K562 (cell line): ENCODE data around the gene TLDC2. TPM values are rescaled to one million over a fixed set of nuclear protein-coding genes. Genes with fewer than 3 reads are reported as not detected.

Experiments used
- CCNT2 ChIP-seq: IDR thresholded peaks from 2 replicates; pipeline ENCODE4 v1.6.1; 2011; ENCODE audit warnings: borderline replicate concordance, low read depth, mild to moderate bottlenecking, moderate library complexity, mixed read lengths, low read length; ENCODE audit not compliant: insufficient read length; ENCODE audit errors: extremely low read depth
- ETV1 ChIP-seq: fragments of 450-650 bp; conservative IDR thresholded peaks from 2 replicates; pipeline ENCODE4 v1.6.1; 2016; ENCODE audit warnings: missing genetic modification characterization, control low read depth, low read depth, missing compliant biosample characterization
- HMG20A ChIP-seq: fragments of 450-650 bp; formaldehyde crosslinking; conservative IDR thresholded peaks from 2 replicates; pipeline ENCODE4 v1.4.0; 2020; ENCODE audit warnings: mild to moderate bottlenecking, mixed read lengths
- NR2C2 ChIP-seq, 2 experiments: fragments of 200-800 bp in 1 of 2; sonication (Bioruptor generic) in 1 of 2; sonication (generic) in 1 of 2; formaldehyde crosslinking in 1 of 2; IDR thresholded peaks; 2 replicates each; pipeline versions ENCODE4 v1.6.1 to v1.8.0; 2016 to 2022; ENCODE audit warnings: mild to moderate bottlenecking in 1 of 2, missing compliant biosample characterization in 1 of 2, missing genetic modification characterization in 1 of 2, missing genetic modification reagents in 1 of 2
- SRSF9 ChIP-seq: fragments of 200-400 bp; formaldehyde crosslinking; IDR thresholded peaks from 2 replicates; pipeline ENCODE4 v1.6.1; 2017; ENCODE audit warnings: low read depth, low read length, borderline replicate concordance
- polyA plus RNA-seq, 8 experiments: library from polyadenylated mRNA; depleted of rRNA in 4 of 8; stranded (reverse) in 5 of 8; unstranded in 3 of 8; fragments of >200 nt; fragmentation: Nextera tagmentation in 2 of 8; fragmentation: Illumina TruSeq in 1 of 8; extraction: Ambion mirVana in 2 of 8; extraction: Trizol in 1 of 8; gene quantifications; 2 replicates each; pipeline versions ENCODE4 v1.2.1 to v1.2.3, GENCODE V29; 2011 to 2014; ENCODE audit warnings: inconsistent platforms in 1 of 8, missing spikeins in 1 of 8
- total RNA-seq, 7 experiments: library from RNA; depleted of rRNA in 6 of 7; stranded (reverse); fragments of >200 nt in 6 of 7; fragmentation: Illumina TruSeq in 2 of 7; extraction: Trizol in 2 of 7; gene quantifications; 2 replicates each; pipeline versions ENCODE4 v1.2.1 to v1.2.3, GENCODE V29; 2011 to 2021; ENCODE audit warnings: low replicate concordance in 1 of 7
- TF ChIP-seq, protein P1 (sequence below): fragments of 450-650 bp; IDR thresholded peaks from 2 replicates; pipeline ENCODE4 v1.7.0; 2016; ENCODE audit warnings: borderline replicate concordance
- TF ChIP-seq, protein P2 (sequence below), 2 experiments: fragments of 450-650 bp in 1 of 2; sonication (generic) in 1 of 2; formaldehyde crosslinking; conservative IDR thresholded peaks; 2 replicates each; pipeline versions ENCODE4 v1.4.0 to v1.8.1; 2020 to 2022; ENCODE audit warnings: mild to moderate bottlenecking in 1 of 2, missing genetic modification reagents in 1 of 2
- TF ChIP-seq, protein P3 (sequence below), 2 experiments: fragments of 150-350 bp in 1 of 2; IDR thresholded peaks; 2 replicates each; pipeline ENCODE4 v1.6.1; 2012 to 2016; ENCODE audit warnings: low read depth in 2 of 2, low read length in 2 of 2, mild to moderate bottlenecking in 1 of 2, moderate library complexity in 1 of 2
- TF ChIP-seq, protein P4 (sequence below): sonication (generic); formaldehyde crosslinking; IDR thresholded peaks from 2 replicates; pipeline ENCODE4 v1.8.0; 2022; ENCODE audit warnings: mild to moderate bottlenecking, missing genetic modification reagents

Gene TLDC2
- total and polyA plus RNA-seq, 9 of the 15 experiments (the other 6 are each of a cell fraction or from before 2014, with no cell fraction given): not detected

DNA sequence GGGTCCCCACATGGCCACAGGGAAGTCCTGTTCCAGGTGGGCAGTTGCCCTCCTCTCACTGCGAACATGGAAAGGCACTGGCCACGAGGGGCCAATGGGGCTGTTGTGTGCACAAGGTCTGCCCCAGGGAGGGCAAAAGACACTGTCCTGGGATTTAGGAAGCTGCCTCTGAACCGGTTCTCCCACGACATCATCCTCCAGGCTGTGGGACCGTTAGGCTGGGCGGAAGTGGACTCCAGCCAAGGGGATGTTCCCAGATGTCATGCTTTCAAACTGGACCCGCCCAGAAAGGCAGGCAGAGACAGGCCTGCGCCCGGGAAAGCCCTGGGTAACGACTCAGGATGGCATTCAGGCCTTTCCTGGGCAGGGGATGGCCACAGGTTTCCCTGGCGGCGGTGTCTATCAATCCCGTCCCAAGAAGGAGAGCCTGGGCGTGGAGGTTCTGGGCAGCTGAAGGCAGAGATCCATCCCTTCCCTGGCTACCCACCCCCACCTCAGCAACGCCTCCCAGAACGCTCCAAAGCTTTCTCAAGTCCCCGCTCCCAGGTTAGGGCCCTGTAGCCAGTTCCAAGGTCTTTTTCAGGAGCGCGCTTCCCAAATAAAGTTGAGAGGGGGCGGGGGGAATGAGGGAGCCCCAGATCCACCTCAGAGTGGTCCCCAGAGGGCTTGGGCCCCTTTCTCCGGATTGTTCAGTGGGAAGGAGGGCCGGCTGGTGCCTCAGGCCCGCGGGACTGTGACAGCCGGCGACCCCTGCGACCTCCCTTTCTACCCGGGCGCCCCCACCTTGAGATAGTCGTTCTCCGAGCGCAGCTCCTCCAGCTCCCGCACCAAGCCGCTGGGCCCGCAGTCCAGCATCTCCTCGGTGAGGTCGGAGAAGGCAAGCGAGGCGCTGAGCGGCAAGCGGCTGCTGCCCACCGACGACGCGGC, 13.8 kb upstream of the TLDC2 start (continued):
- TF ChIP-seq, protein P1, sequence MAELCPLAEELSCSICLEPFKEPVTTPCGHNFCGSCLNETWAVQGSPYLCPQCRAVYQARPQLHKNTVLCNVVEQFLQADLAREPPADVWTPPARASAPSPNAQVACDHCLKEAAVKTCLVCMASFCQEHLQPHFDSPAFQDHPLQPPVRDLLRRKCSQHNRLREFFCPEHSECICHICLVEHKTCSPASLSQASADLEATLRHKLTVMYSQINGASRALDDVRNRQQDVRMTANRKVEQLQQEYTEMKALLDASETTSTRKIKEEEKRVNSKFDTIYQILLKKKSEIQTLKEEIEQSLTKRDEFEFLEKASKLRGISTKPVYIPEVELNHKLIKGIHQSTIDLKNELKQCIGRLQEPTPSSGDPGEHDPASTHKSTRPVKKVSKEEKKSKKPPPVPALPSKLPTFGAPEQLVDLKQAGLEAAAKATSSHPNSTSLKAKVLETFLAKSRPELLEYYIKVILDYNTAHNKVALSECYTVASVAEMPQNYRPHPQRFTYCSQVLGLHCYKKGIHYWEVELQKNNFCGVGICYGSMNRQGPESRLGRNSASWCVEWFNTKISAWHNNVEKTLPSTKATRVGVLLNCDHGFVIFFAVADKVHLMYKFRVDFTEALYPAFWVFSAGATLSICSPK: no peak
- TF ChIP-seq, protein P2, sequence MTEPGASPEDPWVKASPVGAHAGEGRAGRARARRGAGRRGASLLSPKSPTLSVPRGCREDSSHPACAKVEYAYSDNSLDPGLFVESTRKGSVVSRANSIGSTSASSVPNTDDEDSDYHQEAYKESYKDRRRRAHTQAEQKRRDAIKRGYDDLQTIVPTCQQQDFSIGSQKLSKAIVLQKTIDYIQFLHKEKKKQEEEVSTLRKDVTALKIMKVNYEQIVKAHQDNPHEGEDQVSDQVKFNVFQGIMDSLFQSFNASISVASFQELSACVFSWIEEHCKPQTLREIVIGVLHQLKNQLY (CRISPR knock-in tag; conservative IDR thresholded peaks at IDR 0.05): no peak
- TF ChIP-seq NR2C2 (CRISPR knock-in tag; IDR thresholded peaks at IDR 0.05) (no peak), NR2C2 (tag; IDR thresholded peaks at IDR 0.05) (peak; percentile 44; the same call in 1 of the 2 replicates), CCNT2 (peak; percentile 23), HMG20A (CRISPR knock-in tag) (no peak), SRSF9 (no peak), ETV1 (tag) (peak; percentile 80)
- TF ChIP-seq, protein P3, sequence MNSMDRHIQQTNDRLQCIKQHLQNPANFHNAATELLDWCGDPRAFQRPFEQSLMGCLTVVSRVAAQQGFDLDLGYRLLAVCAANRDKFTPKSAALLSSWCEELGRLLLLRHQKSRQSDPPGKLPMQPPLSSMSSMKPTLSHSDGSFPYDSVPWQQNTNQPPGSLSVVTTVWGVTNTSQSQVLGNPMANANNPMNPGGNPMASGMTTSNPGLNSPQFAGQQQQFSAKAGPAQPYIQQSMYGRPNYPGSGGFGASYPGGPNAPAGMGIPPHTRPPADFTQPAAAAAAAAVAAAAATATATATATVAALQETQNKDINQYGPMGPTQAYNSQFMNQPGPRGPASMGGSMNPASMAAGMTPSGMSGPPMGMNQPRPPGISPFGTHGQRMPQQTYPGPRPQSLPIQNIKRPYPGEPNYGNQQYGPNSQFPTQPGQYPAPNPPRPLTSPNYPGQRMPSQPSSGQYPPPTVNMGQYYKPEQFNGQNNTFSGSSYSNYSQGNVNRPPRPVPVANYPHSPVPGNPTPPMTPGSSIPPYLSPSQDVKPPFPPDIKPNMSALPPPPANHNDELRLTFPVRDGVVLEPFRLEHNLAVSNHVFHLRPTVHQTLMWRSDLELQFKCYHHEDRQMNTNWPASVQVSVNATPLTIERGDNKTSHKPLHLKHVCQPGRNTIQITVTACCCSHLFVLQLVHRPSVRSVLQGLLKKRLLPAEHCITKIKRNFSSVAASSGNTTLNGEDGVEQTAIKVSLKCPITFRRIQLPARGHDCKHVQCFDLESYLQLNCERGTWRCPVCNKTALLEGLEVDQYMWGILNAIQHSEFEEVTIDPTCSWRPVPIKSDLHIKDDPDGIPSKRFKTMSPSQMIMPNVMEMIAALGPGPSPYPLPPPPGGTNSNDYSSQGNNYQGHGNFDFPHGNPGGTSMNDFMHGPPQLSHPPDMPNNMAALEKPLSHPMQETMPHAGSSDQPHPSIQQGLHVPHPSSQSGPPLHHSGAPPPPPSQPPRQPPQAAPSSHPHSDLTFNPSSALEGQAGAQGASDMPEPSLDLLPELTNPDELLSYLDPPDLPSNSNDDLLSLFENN (IDR thresholded peaks at IDR 0.05; ENCODE audit: low read depth in 2 of 2, low read length in 2 of 2): 0 out of 4 replicates have a peak, but pooled peaks of 1 of the 2 experiments have one; percentile 16
- TF ChIP-seq, protein P4, sequence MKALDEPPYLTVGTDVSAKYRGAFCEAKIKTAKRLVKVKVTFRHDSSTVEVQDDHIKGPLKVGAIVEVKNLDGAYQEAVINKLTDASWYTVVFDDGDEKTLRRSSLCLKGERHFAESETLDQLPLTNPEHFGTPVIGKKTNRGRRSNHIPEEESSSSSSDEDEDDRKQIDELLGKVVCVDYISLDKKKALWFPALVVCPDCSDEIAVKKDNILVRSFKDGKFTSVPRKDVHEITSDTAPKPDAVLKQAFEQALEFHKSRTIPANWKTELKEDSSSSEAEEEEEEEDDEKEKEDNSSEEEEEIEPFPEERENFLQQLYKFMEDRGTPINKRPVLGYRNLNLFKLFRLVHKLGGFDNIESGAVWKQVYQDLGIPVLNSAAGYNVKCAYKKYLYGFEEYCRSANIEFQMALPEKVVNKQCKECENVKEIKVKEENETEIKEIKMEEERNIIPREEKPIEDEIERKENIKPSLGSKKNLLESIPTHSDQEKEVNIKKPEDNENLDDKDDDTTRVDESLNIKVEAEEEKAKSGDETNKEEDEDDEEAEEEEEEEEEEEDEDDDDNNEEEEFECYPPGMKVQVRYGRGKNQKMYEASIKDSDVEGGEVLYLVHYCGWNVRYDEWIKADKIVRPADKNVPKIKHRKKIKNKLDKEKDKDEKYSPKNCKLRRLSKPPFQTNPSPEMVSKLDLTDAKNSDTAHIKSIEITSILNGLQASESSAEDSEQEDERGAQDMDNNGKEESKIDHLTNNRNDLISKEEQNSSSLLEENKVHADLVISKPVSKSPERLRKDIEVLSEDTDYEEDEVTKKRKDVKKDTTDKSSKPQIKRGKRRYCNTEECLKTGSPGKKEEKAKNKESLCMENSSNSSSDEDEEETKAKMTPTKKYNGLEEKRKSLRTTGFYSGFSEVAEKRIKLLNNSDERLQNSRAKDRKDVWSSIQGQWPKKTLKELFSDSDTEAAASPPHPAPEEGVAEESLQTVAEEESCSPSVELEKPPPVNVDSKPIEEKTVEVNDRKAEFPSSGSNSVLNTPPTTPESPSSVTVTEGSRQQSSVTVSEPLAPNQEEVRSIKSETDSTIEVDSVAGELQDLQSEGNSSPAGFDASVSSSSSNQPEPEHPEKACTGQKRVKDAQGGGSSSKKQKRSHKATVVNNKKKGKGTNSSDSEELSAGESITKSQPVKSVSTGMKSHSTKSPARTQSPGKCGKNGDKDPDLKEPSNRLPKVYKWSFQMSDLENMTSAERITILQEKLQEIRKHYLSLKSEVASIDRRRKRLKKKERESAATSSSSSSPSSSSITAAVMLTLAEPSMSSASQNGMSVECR (CRISPR knock-in tag): peak; percentile 55; the same call in 1 of the 2 replicates
